ENCODE measurements around the gene PAPOLG.

The PAPOLG gene

DNA sequence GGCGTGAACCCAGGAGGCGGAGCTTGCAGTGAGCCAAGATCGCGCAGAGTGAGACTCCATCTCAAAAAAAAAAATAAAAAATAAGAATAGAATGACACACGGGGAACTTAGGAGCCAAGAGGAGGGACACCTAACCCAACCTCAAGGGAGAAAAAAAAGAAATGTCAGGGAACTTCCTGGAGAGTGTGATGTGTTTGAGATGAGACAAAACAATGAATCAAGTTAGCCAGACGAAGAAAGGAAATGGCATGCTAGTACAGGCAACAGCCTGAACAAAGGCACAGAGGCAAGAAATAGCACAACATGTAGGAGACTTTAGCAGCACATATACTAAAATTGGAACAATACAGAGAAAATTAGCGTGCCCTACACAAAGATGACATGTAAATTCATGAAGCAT is 36.7 kb upstream of the PAPOLG start:
- DNase-seq (ENCODE audit: low read depth): no peak
- TF ChIP-seq, protein P1, sequence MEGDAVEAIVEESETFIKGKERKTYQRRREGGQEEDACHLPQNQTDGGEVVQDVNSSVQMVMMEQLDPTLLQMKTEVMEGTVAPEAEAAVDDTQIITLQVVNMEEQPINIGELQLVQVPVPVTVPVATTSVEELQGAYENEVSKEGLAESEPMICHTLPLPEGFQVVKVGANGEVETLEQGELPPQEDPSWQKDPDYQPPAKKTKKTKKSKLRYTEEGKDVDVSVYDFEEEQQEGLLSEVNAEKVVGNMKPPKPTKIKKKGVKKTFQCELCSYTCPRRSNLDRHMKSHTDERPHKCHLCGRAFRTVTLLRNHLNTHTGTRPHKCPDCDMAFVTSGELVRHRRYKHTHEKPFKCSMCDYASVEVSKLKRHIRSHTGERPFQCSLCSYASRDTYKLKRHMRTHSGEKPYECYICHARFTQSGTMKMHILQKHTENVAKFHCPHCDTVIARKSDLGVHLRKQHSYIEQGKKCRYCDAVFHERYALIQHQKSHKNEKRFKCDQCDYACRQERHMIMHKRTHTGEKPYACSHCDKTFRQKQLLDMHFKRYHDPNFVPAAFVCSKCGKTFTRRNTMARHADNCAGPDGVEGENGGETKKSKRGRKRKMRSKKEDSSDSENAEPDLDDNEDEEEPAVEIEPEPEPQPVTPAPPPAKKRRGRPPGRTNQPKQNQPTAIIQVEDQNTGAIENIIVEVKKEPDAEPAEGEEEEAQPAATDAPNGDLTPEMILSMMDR (conservative IDR thresholded peaks at IDR 0.05; ENCODE audit: low read length): no peak
- no peak overlapping the region for H3K4me3 ChIP-seq (ENCODE audit: low read length)

DNA sequence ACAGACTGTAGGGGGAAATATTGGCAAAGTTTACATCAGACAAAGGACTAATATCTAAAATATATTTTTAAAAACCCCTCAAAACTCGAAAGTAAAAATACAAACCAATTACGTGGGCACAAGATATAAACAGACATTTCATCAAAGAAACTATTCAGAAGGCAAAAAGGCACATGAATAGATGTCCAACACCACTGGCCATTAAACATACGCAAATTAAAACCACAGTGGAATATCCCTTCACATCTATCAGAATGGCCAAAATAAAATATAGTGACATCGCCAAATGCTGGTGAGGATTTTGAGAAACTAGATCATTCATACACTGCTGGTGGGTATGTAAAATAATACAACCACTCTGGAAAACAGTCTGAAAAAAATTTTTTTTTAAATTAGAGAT is 30.6 kb upstream of the PAPOLG start:
- DNase-seq (ENCODE audit: low read depth): no peak
- TF ChIP-seq, protein P1 (conservative IDR thresholded peaks at IDR 0.05; ENCODE audit: low read length): no peak
- H3K4me3 ChIP-seq (ENCODE audit: low read length): no peak overlapping the region

DNA sequence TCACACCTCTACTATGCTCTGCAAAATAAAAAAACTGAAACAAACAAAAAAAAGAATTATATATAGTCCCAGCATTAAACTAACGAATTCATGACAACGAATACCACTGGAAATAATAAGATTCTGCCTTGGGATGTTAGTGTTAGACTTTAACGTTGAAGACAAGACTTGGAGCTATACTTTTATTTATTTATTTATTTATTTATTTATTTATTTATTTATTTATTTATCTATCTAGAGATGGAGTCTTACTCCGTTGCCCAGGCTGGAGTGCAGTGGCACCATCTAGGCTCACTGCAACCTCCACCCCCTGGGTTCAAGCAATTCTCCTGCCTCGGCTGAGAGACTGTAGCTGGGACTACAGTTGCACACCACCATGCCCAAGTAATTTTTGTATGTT is 27.2 kb upstream of the PAPOLG start:
- TF ChIP-seq, protein P1 (conservative IDR thresholded peaks at IDR 0.05; ENCODE audit: low read length): no peak
- DNase-seq (ENCODE audit: low read depth): no peak
- H3K4me3 ChIP-seq (ENCODE audit: low read length): no peak overlapping the region

DNA sequence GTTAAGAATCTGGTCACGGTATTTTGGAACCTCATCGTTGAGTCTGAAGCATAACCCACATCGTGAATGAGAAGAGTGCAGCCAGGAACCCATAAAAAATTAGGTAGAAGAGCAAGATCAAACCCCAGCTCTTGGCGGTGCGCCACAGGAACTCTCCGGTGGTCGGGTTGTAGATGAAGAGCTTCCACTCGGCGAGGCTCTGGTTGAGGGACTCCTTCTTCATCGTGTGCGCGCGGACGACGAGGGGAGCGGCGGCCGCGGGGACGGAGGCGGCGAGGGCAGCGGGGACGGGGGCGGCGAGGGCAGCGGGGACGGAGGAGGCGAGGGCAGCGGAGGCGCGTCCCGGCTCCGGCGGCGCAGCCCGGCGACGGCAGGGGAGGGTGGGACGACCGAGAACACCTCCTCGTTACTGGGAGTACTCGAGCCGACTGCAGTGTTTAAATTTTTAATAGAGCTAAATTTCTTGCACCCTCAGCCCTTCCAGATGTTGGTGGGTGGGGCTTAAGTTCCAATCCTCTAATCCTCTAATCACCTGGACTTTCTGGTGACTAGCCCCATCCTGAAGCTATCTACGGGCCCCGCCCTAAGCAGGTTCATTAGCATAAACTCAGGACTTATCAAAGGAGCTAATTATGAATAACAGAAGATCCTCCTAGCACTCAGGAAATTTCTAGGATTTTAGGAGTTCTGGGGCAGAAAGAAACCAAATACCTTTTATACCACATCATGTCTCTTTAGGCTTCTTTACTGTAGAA is 20.4 kb upstream of the PAPOLG start:
- no peak for DNase-seq (ENCODE audit: low read depth)
- peak overlapping the region; percentile 37 for H3K4me3 ChIP-seq (ENCODE audit: low read length)
- TF ChIP-seq, protein P1 (conservative IDR thresholded peaks at IDR 0.05; ENCODE audit: low read length): no peak

DNA sequence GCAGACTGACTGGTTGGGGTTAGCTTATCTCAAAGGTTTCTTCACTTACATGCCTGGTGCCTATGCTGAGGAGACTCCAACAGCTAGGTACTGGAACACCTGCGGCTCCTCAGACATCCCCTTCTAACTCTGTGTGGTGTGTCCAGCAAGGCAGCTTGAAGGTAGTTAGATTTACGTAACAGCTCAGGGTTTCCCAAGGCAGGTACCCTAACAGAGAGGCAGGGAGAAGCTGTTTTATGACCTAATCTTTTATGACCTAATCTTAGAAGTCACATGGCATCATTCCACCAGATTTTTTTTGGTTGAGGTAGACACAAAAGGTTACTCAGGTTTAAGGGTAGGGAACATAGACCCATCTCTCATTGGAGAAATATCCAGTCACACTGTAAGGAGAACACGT is 17.4 kb upstream of the PAPOLG start:
- no peak for DNase-seq (ENCODE audit: low read depth)
- TF ChIP-seq, protein P1 (conservative IDR thresholded peaks at IDR 0.05; ENCODE audit: low read length): no peak
- no peak overlapping the region for H3K4me3 ChIP-seq (ENCODE audit: low read length)

DNA sequence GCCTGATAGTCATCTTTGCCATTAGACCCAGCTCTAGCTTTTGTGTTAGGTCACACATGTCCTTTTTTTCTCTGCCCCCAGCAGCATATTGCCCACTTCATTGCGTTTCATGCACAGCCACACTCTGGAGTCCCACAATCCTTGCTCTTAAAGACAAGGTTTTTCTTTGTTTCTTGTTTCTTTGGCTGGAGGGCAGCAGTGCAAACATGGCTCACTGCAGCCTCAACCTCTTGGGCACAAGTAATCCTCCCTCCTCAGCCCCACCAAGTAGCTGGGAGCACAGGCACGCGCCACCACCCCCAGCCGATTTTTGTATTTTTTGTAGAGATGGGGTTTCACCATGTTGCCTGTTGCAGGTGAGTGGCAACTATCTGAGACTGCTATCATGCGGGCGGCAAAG is 16.9 kb upstream of the PAPOLG start:
- no peak overlapping the region for H3K4me3 ChIP-seq (ENCODE audit: low read length)
- TF ChIP-seq, protein P1 (conservative IDR thresholded peaks at IDR 0.05; ENCODE audit: low read length): no peak

DNA sequence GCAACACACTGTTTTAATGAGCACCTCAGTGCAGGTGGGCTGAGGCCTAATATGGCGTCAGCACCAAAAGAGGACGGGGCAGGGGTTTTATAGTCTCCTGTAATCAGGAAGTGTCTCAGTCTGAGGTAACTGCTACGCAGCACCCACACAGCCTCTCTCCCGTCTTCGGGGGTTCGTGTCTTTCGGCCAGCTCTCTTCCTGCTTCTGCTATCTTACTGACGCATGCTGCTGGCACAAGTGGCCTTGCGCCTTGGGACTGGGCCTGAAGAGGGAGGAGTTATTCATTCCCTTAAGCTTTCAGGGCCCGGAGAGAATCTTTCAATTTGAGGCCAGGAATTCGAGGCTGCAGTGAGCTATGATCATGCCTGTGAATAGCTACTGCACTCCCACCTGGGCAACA is 14.5 kb upstream of the PAPOLG start:
- no peak overlapping the region for H3K4me3 ChIP-seq (ENCODE audit: low read length)
- no peak for DNase-seq (ENCODE audit: low read depth)
- TF ChIP-seq, protein P1 (conservative IDR thresholded peaks at IDR 0.05; ENCODE audit: low read length): no peak

More for the DNA sequence above, 16.9 kb upstream of the PAPOLG start:
- no peak for DNase-seq (ENCODE audit: low read depth)
